Neural cell (in vitro differentiated cells): Measurements from ENCODE around the gene KIF16B. TPM values are rescaled to one million over a fixed set of nuclear protein-coding genes. Genes with fewer than 3 reads are reported as not detected.

Source experiments
- H2AFZ ChIP-seq: fragments of 200-600, 300-800 bp; sonication (generic), shearing (Covaris generic); 2 replicates; pipeline ENCODE4 v1.6.0; 2014; ENCODE audit warnings: low read depth, mild to moderate bottlenecking, antibody characterized with exemption, low read length, moderate library complexity
- H3F3A ChIP-seq: fragments of 200-600 bp; shearing (Covaris generic); 2 replicates; pipeline ENCODE4 v1.6.1; 2016; ENCODE audit warnings: mild to moderate bottlenecking, moderate library complexity, mixed read lengths, antibody characterized with exemption, low read length; ENCODE audit not compliant: insufficient read depth, poor library complexity, severe bottlenecking
- H3K27ac ChIP-seq: fragments of 200-600, 300-800 bp; sonication (generic), shearing (Covaris generic); 2 replicates; pipeline ENCODE4 v1.5.1; 2014; ENCODE audit warnings: mild to moderate bottlenecking, low read length, moderate library complexity
- H3K27me3 ChIP-seq: fragments of 300-800, 200-600 bp; sonication (generic), shearing (Covaris generic); 2 replicates; pipeline ENCODE4 v1.6.0; 2014; ENCODE audit warnings: mild to moderate bottlenecking, low read depth, low read length, moderate library complexity; ENCODE audit not compliant: insufficient read depth
- H3K36me3 ChIP-seq: fragments of 300-800, 200-600 bp; sonication (generic), shearing (Covaris generic); 2 replicates; pipeline ENCODE4 v1.5.1; 2014; ENCODE audit warnings: mild to moderate bottlenecking, antibody characterized with exemption, low read length, moderate library complexity; ENCODE audit not compliant: insufficient read depth
- H3K4me2 ChIP-seq: fragments of 300-800, 200-600 bp; sonication (generic), shearing (Covaris generic); 2 replicates; pipeline ENCODE4 v1.6.0; 2014; ENCODE audit warnings: mild to moderate bottlenecking, low read length
- H3K4me3 ChIP-seq: fragments of 300-800, 200-600 bp; sonication (generic), shearing (Covaris generic); 2 replicates; pipeline ENCODE4 v1.5.1; 2014; ENCODE audit warnings: mild to moderate bottlenecking, low read length, moderate library complexity
- H3K79me2 ChIP-seq: fragments of 200-600 bp; shearing (Covaris generic); replicated peaks from 2 replicates; pipeline ENCODE4 v1.6.0; 2014; ENCODE audit warnings: mild to moderate bottlenecking, low read length, moderate library complexity; ENCODE audit not compliant: insufficient read depth
- H3K9ac ChIP-seq: fragments of 300-800, 200-600 bp; sonication (generic), shearing (Covaris generic); 2 replicates; pipeline ENCODE4 v1.6.1; 2016; ENCODE audit warnings: mild to moderate bottlenecking, low read length, mixed read lengths
- H3K9me2 ChIP-seq: fragments of 200-600 bp; shearing (Covaris generic); 2 replicates; pipeline ENCODE4 v1.6.1; 2016; ENCODE audit warnings: mild to moderate bottlenecking, low read length, mixed read lengths; ENCODE audit not compliant: insufficient read depth
- H3K9me3 ChIP-seq: fragments of 200-600, 300-800 bp; sonication (generic), shearing (Covaris generic); 2 replicates; pipeline ENCODE4 v1.6.1; 2016; ENCODE audit warnings: mild to moderate bottlenecking, mixed run types, low read length, moderate library complexity, mixed read lengths
- H4K20me1 ChIP-seq: fragments of 200-600 bp; shearing (Covaris generic); 2 replicates; pipeline ENCODE4 v1.6.1; 2016; ENCODE audit warnings: mild to moderate bottlenecking, mixed run types; ENCODE audit not compliant: insufficient read depth
- CTCF ChIP-seq: fragments of 450-650 bp; IDR thresholded peaks from 2 replicates; pipeline ENCODE4 v1.5.1; 2014; ENCODE audit warnings: antibody characterized with exemption, mild to moderate bottlenecking, moderate library complexity; ENCODE audit not compliant: poor library complexity, severe bottlenecking
- EP300 ChIP-seq: fragments of 450-650 bp; conservative IDR thresholded peaks from 2 replicates; pipeline ENCODE4 v1.6.1; 2014; ENCODE audit warnings: antibody characterized with exemption, mild to moderate bottlenecking, moderate library complexity; ENCODE audit not compliant: poor library complexity, severe bottlenecking
- EZH2 ChIP-seq: fragments of 200-600, 300-800 bp; shearing (Covaris generic), sonication (generic); IDR thresholded peaks from 2 replicates; pipeline ENCODE4 v1.6.1; 2014; ENCODE audit warnings: antibody characterized with exemption, low read length, borderline replicate concordance, mild to moderate bottlenecking; ENCODE audit not compliant: insufficient read depth, poor library complexity, severe bottlenecking
- MXI1 ChIP-seq: fragments of 450-650 bp; conservative IDR thresholded peaks from 2 replicates; pipeline ENCODE4 v1.6.1; 2014; ENCODE audit warnings: antibody characterized with exemption, mild to moderate bottlenecking; ENCODE audit not compliant: poor library complexity, severe bottlenecking
- POLR2AphosphoS5 ChIP-seq: IDR thresholded peaks from 2 replicates; pipeline ENCODE4 v1.6.1; 2012
- RAD21 ChIP-seq: fragments of 450-650 bp; conservative IDR thresholded peaks from 2 replicates; pipeline ENCODE4 v1.6.1; 2014; ENCODE audit warnings: antibody characterized with exemption, mild to moderate bottlenecking, moderate library complexity
- SMC3 ChIP-seq: fragments of 450-650 bp; conservative IDR thresholded peaks from 2 replicates; pipeline ENCODE4 v1.6.1; 2014; ENCODE audit warnings: antibody characterized with exemption, mild to moderate bottlenecking, moderate library complexity; ENCODE audit not compliant: poor library complexity
- TAF1 ChIP-seq: IDR thresholded peaks from 2 replicates; pipeline ENCODE4 v1.6.1; 2012; ENCODE audit warnings: low read depth
- polyA plus RNA-seq: library from polyadenylated mRNA; depleted of rRNA; stranded (reverse); fragments of >200 nt; gene quantifications from 2 replicates; pipeline ENCODE4 v1.2.3, GENCODE V29; 2014
- TF ChIP-seq, protein P1 (sequence below): IDR thresholded peaks from 2 replicates; pipeline ENCODE4 v1.6.1; 2012; ENCODE audit warnings: borderline replicate concordance

KIF16B gene
- polyA plus RNA-seq, 1 donor from 2014 or later: 3.8 TPM

- TF ChIP-seq TAF1: no peak
- TF ChIP-seq MXI1: no peak
- TF ChIP-seq EP300: no peak
- no peak for TF ChIP-seq RAD21
- no peak for TF ChIP-seq POLR2AphosphoS5
- TF ChIP-seq, protein P1, sequence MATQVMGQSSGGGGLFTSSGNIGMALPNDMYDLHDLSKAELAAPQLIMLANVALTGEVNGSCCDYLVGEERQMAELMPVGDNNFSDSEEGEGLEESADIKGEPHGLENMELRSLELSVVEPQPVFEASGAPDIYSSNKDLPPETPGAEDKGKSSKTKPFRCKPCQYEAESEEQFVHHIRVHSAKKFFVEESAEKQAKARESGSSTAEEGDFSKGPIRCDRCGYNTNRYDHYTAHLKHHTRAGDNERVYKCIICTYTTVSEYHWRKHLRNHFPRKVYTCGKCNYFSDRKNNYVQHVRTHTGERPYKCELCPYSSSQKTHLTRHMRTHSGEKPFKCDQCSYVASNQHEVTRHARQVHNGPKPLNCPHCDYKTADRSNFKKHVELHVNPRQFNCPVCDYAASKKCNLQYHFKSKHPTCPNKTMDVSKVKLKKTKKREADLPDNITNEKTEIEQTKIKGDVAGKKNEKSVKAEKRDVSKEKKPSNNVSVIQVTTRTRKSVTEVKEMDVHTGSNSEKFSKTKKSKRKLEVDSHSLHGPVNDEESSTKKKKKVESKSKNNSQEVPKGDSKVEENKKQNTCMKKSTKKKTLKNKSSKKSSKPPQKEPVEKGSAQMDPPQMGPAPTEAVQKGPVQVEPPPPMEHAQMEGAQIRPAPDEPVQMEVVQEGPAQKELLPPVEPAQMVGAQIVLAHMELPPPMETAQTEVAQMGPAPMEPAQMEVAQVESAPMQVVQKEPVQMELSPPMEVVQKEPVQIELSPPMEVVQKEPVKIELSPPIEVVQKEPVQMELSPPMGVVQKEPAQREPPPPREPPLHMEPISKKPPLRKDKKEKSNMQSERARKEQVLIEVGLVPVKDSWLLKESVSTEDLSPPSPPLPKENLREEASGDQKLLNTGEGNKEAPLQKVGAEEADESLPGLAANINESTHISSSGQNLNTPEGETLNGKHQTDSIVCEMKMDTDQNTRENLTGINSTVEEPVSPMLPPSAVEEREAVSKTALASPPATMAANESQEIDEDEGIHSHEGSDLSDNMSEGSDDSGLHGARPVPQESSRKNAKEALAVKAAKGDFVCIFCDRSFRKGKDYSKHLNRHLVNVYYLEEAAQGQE: no peak
- TF ChIP-seq CTCF: no peak
- no peak for TF ChIP-seq SMC3
- no peak for TF ChIP-seq EZH2
- H3F3A ChIP-seq: no peaks in the 10 kb centered on the region
- H3K27ac ChIP-seq: no peak overlapping the region
- no peaks in the 10 kb centered on the region for H3K9me2 ChIP-seq
- no peak overlapping the region for H3K9ac ChIP-seq
- H3K4me3 ChIP-seq: peak overlapping the region; percentile 65
- H2AFZ ChIP-seq: no peak overlapping the region
- H3K27me3 ChIP-seq: peaks cover 3% of the 10 kb centered on the region
- peaks cover 2% of the 10 kb centered on the region for H3K79me2 ChIP-seq
- peak overlapping the region; percentile 13 for H3K4me2 ChIP-seq
- no peaks in the 10 kb centered on the region for H4K20me1 ChIP-seq
- H3K9me3 ChIP-seq: no peaks in the 10 kb centered on the region
- no peaks in the 10 kb centered on the region for H3K36me3 ChIP-seq
These were observed 2.3 kb upstream of the KIF16B start for GRCh38 chr20:16575390-16576140.

DNA sequence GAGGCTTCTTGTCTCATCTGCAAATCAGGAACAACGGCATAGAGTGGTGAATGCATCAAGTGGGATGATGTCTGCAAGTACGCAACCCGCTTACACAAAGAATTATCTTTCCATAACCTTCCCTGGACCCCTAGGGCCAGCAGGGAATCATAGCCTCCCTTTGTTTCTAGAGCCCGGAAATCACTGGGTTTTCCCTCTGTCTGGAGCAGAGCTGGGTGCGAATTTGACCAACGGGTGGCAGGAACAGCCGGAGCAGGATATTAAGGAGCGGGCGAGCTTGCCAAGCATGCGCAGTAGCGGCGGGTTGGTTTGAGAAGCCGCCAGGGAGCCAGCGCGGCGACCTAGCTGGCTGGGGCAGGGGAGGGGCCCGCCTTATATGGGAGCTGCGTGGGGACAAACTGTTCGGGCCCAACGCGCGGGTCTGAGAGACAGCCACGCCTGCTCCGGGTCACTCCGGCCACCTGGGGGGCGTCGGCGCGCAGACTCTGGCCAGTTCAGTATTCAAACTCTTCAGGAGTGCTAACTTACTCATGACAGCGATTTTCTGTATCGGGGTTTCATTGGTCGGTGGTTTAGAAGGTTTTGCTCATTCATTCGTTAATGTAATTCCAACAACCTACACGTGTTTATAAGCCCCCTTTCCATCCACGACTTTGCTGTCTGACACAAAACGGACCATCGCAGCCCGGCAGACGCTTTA is 1.6 kb upstream of the KIF16B start:
- Histone ChIP-seq H4K20me1 (no peaks in the 10 kb centered on the region), H3K9ac (no peak overlapping the region), H3K27me3 (peaks cover 3% of the 10 kb centered on the region), H3K79me2 (peaks cover 2% of the 10 kb centered on the region), H3K4me2 (peak overlapping the region; percentile 13), H3K9me3 (no peaks in the 10 kb centered on the region), H3F3A (no peaks in the 10 kb centered on the region), H3K9me2 (no peaks in the 10 kb centered on the region), H3K27ac (no peak overlapping the region), H2AFZ (no peak overlapping the region), H3K4me3 (peak overlapping the region; percentile 65), H3K36me3 (no peaks in the 10 kb centered on the region)
- TF ChIP-seq EP300: no peak
- TF ChIP-seq SMC3: no peak
- TF ChIP-seq, protein P1: no peak
- TF ChIP-seq RAD21: no peak
- no peak for TF ChIP-seq MXI1
- TF ChIP-seq TAF1: no peak
- TF ChIP-seq POLR2AphosphoS5: no peak
- no peak for TF ChIP-seq CTCF
